K562 (cell line): Measurements from ENCODE around the gene IRGQ. TPM values are rescaled to one million over a fixed set of nuclear protein-coding genes. Genes with fewer than 3 reads are reported as not detected.

ENCODE experiments used
- CTCFL ChIP-seq: IDR thresholded peaks from 2 replicates; pipeline ENCODE4 v1.6.1; 2011; ENCODE audit warnings: borderline replicate concordance, low read depth, mild to moderate bottlenecking, moderate library complexity, low read length; ENCODE audit not compliant: insufficient read depth, poor library complexity, severe bottlenecking
- FOSL1 ChIP-seq: fragments of 200-800 bp; sonication (Bioruptor generic); conservative IDR thresholded peaks from 2 replicates; pipeline ENCODE4 v1.6.1; 2016; ENCODE audit warnings: missing genetic modification characterization, missing compliant biosample characterization
- MAX ChIP-seq: sonication (generic); formaldehyde crosslinking; IDR thresholded peaks from 2 replicates; pipeline ENCODE4 v1.9.0; 2022; ENCODE audit warnings: mild to moderate bottlenecking, missing genetic modification reagents
- NR2C1 ChIP-seq, 2 experiments: fragments of 450-650 bp; IDR thresholded peaks; 2 replicates each; pipeline ENCODE4 v1.6.1; 2017; ENCODE audit warnings: mild to moderate bottlenecking in 2 of 2, antibody characterized with exemption in 1 of 2, inconsistent platforms in 1 of 2, missing compliant biosample characterization in 1 of 2, missing genetic modification characterization in 1 of 2
- RAD21 ChIP-seq, 2 experiments: fragments of 250-450 bp in 1 of 2; fragments of 450-650 bp in 1 of 2; sonication (Bioruptor Pico) in 1 of 2; formaldehyde crosslinking in 1 of 2; IDR thresholded peaks in 1 of 2; conservative IDR thresholded peaks in 1 of 2; 2 replicates each; pipeline versions ENCODE4 v1.4.0 to v1.8.0; 2020 to 2022; ENCODE audit warnings: mild to moderate bottlenecking in 2 of 2, moderate library complexity in 1 of 2
- REST ChIP-seq, 2 experiments: fragments of 450-650 bp; formaldehyde crosslinking in 1 of 2; IDR thresholded peaks; 2 replicates each; pipeline versions ENCODE4 v1.4.0 to v1.6.1; 2014 to 2020; ENCODE audit warnings: mild to moderate bottlenecking in 2 of 2, borderline replicate concordance in 1 of 2, low read depth in 1 of 2
- polyA plus RNA-seq, 8 experiments: library from polyadenylated mRNA; depleted of rRNA in 4 of 8; stranded (reverse) in 5 of 8; unstranded in 3 of 8; fragments of >200 nt; fragmentation: Nextera tagmentation in 2 of 8; fragmentation: Illumina TruSeq in 1 of 8; extraction: Ambion mirVana in 2 of 8; extraction: Trizol in 1 of 8; gene quantifications; 2 replicates each; pipeline versions ENCODE4 v1.2.1 to v1.2.3, GENCODE V29; 2011 to 2014; ENCODE audit warnings: inconsistent platforms in 1 of 8, missing spikeins in 1 of 8
- total RNA-seq, 7 experiments: library from RNA; depleted of rRNA in 6 of 7; stranded (reverse); fragments of >200 nt in 6 of 7; fragmentation: Illumina TruSeq in 2 of 7; extraction: Trizol in 2 of 7; gene quantifications; 2 replicates each; pipeline versions ENCODE4 v1.2.1 to v1.2.3, GENCODE V29; 2011 to 2021; ENCODE audit warnings: low replicate concordance in 1 of 7
- TF ChIP-seq, protein P1 (sequence below): fragments of 450-650 bp; IDR thresholded peaks from 2 replicates; pipeline ENCODE4 v1.6.1; 2016
- TF ChIP-seq, protein P2 (sequence below), 2 experiments: IDR thresholded peaks; 2 replicates each; pipeline ENCODE4 v1.6.1; 2011; ENCODE audit warnings: borderline replicate concordance in 1 of 2, control low read depth in 1 of 2, low read depth in 1 of 2, low read length in 1 of 2, mild to moderate bottlenecking in 1 of 2, mixed read lengths in 1 of 2, moderate library complexity in 1 of 2; ENCODE audit not compliant: insufficient read depth in 1 of 2, insufficient read length in 1 of 2, poor library complexity in 1 of 2, severe bottlenecking in 1 of 2; ENCODE audit errors: extremely low read depth in 1 of 2
- TF ChIP-seq, protein P3 (sequence below), 3 experiments: IDR thresholded peaks in 2 of 3; conservative IDR thresholded peaks in 1 of 3; 2 replicates each; pipeline ENCODE4 v1.5.1; 2011 to 2012; ENCODE audit warnings: low read length in 3 of 3, mild to moderate bottlenecking in 3 of 3, control low read depth in 2 of 3, improper control_type of control experiment in 1 of 3, inconsistent platforms in 1 of 3, low read depth in 1 of 3, mixed read lengths in 1 of 3, moderate library complexity in 1 of 3; ENCODE audit not compliant: insufficient read depth in 2 of 3

Gene IRGQ
- total and polyA plus RNA-seq, 9 of the 15 experiments (the other 6 are each of a cell fraction or from before 2014, with no cell fraction given) = 3.5 to 19.2 (median 7.9) TPM

GRCh38 chr19:43560687-43561086, 35.2 kb downstream of the IRGQ start (continued):
- TF ChIP-seq REST (IDR thresholded peaks at IDR 0.05; ENCODE audit: borderline replicate concordance) = peak; percentile 13; the same call in 1 of the 2 replicates
- no peak for TF ChIP-seq REST (CRISPR knock-in tag; IDR thresholded peaks at IDR 0.05; ENCODE audit: low read depth)
- TF ChIP-seq MAX = peak; percentile 19; the same call in 1 of the 2 replicates
- peak; percentile 55 for TF ChIP-seq FOSL1
- TF ChIP-seq RAD21 (CRISPR knock-in tag; conservative IDR thresholded peaks at IDR 0.05 in 1 of 2, IDR thresholded peaks at IDR 0.05 in 1 of 2) = peak in 1 of 2 experiments; percentile 35; a peak in 2 of 4 replicates
- peak; percentile 57 for TF ChIP-seq NR2C1 (IDR thresholded peaks at IDR 0.05)
- TF ChIP-seq NR2C1 (tag; IDR thresholded peaks at IDR 0.05) = no peak
- TF ChIP-seq, protein P1, sequence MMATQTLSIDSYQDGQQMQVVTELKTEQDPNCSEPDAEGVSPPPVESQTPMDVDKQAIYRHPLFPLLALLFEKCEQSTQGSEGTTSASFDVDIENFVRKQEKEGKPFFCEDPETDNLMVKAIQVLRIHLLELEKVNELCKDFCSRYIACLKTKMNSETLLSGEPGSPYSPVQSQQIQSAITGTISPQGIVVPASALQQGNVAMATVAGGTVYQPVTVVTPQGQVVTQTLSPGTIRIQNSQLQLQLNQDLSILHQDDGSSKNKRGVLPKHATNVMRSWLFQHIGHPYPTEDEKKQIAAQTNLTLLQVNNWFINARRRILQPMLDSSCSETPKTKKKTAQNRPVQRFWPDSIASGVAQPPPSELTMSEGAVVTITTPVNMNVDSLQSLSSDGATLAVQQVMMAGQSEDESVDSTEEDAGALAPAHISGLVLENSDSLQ = no peak
- TF ChIP-seq CTCFL = peak; percentile 88
- TF ChIP-seq, protein P2, sequence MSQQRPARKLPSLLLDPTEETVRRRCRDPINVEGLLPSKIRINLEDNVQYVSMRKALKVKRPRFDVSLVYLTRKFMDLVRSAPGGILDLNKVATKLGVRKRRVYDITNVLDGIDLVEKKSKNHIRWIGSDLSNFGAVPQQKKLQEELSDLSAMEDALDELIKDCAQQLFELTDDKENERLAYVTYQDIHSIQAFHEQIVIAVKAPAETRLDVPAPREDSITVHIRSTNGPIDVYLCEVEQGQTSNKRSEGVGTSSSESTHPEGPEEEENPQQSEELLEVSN (IDR thresholded peaks at IDR 0.05; ENCODE audit: borderline replicate concordance in 1 of 2, extremely low read depth in 1 of 2, insufficient read depth in 1 of 2, insufficient read length in 1 of 2, low read depth in 1 of 2, low read length in 1 of 2, poor library complexity in 1 of 2, severe bottlenecking in 1 of 2) = no peak
- TF ChIP-seq, protein P3, sequence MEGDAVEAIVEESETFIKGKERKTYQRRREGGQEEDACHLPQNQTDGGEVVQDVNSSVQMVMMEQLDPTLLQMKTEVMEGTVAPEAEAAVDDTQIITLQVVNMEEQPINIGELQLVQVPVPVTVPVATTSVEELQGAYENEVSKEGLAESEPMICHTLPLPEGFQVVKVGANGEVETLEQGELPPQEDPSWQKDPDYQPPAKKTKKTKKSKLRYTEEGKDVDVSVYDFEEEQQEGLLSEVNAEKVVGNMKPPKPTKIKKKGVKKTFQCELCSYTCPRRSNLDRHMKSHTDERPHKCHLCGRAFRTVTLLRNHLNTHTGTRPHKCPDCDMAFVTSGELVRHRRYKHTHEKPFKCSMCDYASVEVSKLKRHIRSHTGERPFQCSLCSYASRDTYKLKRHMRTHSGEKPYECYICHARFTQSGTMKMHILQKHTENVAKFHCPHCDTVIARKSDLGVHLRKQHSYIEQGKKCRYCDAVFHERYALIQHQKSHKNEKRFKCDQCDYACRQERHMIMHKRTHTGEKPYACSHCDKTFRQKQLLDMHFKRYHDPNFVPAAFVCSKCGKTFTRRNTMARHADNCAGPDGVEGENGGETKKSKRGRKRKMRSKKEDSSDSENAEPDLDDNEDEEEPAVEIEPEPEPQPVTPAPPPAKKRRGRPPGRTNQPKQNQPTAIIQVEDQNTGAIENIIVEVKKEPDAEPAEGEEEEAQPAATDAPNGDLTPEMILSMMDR (IDR thresholded peaks at IDR 0.05 in 2 of 3, conservative IDR thresholded peaks at IDR 0.05 in 1 of 3; ENCODE audit: insufficient read depth in 2 of 3, low read depth in 1 of 3, low read length in 3 of 3) = peak; percentile 52 to 75 (median 54); a peak in 5 of 6 replicates
